NCI-H1417 treated with DMSO at 0.1 percent for 48 hours (cell line): ENCODE measurements around the gene TBC1D4.

ENCODE experiments used
- DNase-seq: peaks from one replicate; lab custom pipeline; 2025; lab: John Stamatoyannopoulos, UW

The TBC1D4 gene

GRCh38 chr13:75485286-75486062 is 3.5 kb upstream of the TBC1D4 start:
- DNase-seq = no peak

- no peak for DNase-seq
These were observed 781 bp upstream of the TBC1D4 start for GRCh38 chr13:75482820-75483079.

GRCh38 chr13:75481176-75482069 is 546 bp downstream of the TBC1D4 start:
- no peak for DNase-seq

DNA sequence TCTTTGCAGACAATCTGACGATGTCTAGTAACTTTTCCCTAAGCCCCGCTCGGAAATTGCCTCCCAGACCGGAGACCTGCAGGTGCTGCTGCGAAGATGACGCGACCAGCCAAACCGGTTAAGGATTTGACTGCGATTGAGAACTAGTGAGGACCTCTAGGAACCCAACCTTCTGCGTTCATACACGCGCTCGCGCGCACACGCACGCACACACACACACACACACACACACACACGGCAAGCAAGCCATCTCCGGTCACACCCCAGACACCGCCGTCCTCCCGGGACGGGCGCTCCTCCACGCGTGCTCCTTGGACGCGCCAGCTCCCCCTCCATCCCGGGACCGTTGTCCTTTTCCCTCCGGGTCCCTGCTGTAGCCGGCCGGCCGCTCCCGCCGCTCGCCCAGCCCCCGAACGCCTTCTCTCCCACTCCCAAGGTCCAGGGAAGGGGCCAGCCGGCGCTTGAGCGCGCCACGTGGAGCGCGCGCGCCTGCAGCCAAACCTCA is 1.2 kb downstream of the TBC1D4 start:
- DNase-seq = peak; percentile 80

GRCh38 chr13:75479102-75479740 is 2.7 kb downstream of the TBC1D4 start:
- no peak for DNase-seq

DNA sequence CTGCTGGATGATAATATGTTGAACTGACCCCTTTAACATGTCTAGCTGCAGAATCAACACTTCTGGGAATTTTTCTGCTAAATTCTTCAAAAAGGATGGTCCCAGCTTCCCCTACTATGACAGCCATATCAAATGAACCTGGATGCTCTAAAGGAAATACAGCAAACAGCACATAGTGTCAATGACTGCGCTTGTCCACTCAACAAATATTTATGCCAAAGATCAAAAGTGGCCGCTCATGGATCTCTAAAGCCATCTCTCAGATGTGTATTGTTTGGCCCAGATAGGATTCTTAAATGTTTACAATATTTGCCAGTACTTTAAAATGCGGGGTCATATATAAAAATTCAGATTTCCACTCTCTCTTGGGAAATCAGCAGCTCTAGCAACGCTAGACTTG is 3.3 kb downstream of the TBC1D4 start:
- DNase-seq = no peak

GRCh38 chr13:75474956-75475355 is 7.0 kb downstream of the TBC1D4 start:
- DNase-seq = no peak

- no peak for DNase-seq
These were observed 8.5 kb downstream of the TBC1D4 start for GRCh38 chr13:75473468-75473867.

GRCh38 chr13:75470676-75471075 is 11.3 kb downstream of the TBC1D4 start:
- no peak for DNase-seq

DNA sequence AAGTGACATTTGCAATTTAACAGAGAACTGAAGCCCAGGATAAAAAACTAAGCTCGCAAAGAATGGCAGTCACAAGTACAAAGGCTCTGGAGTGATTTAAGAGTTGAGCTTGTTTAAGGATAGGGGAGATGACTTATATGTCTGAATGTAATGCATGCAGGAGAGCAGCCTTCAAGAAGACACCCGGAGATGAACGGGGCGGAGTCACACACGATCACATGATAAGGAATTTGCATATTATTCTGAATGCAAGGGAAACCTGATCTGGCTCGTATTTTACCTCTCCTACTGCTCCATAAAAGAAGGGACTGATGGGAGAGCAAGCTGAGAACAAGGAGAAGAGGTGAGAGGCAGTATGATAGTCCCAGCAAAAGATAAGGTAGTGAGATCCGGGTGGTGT is 12.9 kb downstream of the TBC1D4 start:
- DNase-seq = no peak

- no peak for DNase-seq
These were observed 13.4 kb downstream of the TBC1D4 start for GRCh38 chr13:75468602-75469001.

GRCh38 chr13:75468098-75468497 is 13.9 kb downstream of the TBC1D4 start:
- DNase-seq = no peak

- DNase-seq = peak; percentile 33
These were observed 14.8 kb downstream of the TBC1D4 start for GRCh38 chr13:75467040-75467728.

DNA sequence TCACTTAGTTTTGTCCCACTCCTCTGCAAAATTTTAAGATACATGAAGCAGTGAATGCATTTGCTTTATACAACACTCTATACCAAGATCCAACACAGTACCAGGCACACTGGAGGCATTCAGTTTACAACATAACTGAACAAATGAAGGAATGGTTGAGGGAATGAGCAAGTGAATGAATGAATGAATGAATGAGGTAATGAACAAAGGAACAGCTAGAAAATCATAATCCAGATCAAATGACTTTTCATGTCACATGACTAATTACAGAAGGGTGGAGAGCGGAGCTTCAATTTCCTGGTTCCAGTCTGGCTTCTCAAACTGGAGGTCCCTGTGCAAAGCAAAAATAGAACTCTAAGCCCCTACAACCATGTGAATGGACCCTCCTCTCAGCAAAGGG is 16.7 kb downstream of the TBC1D4 start:
- DNase-seq = no peak

GRCh38 chr13:75461314-75461713 is 20.7 kb downstream of the TBC1D4 start:
- DNase-seq = no peak

DNA sequence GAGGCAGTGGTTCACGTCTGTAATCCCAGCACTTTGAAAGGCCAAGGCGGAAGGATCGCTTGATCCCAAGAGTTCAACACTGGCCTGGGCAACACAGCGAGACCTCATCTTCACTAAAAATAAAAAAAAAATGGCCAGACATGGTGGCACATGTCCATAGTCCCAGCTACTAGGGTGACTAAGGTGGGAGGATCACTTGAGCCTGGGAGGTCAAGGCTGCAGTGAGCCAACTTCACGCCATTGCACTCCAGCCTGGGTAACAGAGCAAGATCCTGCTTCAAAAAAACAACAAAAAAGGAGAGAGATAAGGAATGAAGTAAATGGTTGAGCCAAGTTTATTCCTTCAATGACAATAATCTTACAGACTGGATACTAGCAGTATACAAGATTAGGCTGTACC is 21.3 kb downstream of the TBC1D4 start:
- DNase-seq = no peak

DNA sequence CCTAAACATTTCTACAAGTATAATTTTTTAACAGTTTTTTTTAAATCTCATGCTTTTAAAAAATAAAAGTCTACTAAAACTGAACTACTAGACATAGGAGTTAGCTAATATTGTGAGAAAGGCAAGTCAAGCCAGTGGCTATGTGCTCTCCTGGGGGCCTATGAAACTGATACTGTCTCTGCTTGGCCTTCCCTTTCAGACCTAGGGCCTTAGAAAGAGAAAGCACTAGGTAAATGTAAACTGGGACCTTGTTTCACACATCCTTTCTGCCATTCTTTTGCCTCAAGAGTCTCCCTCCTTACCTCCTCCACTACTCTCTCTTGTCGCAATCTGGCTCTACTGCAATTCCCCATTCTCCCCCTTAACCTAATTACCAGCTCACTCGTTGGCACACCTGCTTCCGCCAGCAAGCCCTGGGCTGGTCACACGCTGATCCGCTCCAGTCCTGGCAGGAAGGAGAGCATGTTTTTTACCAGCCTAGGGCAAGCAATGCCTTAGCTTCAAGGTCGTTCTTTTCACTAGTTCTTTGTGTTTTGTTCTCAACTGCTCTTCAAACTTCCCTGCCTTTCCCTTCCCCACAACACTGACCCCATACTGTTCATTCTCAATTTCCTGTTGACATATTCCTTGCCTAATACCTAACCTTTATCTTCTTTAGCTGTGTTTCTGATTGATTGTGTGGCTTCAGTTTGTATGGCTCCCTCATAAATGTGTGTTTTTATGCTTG is 23.1 kb downstream of the TBC1D4 start:
- DNase-seq = peak; percentile 87

- no peak for DNase-seq
These were observed 26.0 kb downstream of the TBC1D4 start for GRCh38 chr13:75455962-75456361.

GRCh38 chr13:75454497-75454896 is 27.5 kb downstream of the TBC1D4 start:
- DNase-seq = no peak

GRCh38 chr13:75452564-75452963 is 29.4 kb downstream of the TBC1D4 start:
- no peak for DNase-seq

DNA sequence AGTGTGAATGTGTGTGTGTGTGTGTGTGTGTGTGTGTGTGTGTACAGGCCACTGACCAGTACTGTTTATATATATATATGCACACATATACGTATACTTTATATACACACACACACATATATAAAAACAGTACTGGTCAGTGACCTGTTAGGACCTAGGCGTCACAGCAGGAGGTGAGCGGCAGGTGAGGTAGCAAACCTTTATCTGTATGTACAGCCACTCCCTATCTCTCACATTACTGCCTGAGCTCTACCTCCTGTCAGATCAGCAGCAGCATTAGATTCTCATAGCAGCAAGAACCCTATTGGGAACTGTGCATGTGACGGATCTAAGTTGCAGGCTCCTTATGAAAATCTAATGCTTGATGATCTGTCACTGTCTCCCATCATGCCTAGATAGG is 34.5 kb downstream of the TBC1D4 start:
- no peak for DNase-seq

GRCh38 chr13:75446874-75447273 is 35.1 kb downstream of the TBC1D4 start:
- DNase-seq = no peak
